CD14-positive monocyte (primary cell): ENCODE data around the gene KCNIP2. TPM values are rescaled to one million over a fixed set of nuclear protein-coding genes. Genes with fewer than 3 reads are reported as not detected.
"Not testable (repeated sequence)": the region's sequence is repeated elsewhere in the genome, so short reads cannot be mapped to it uniquely, and the experiment has no call there.

Experiments used
- DNase-seq, 3 donors: peaks; one replicate each; pipeline ENCODE4 v3.0.0-alpha.2; 2011 to 2022
- H2AFZ ChIP-seq: 2 replicates; pipeline ENCODE4 v1.6.0; 2012; ENCODE audit warnings: mild to moderate bottlenecking, low read depth, low read length, inconsistent platforms; ENCODE audit not compliant: insufficient read depth, poor library complexity, severe bottlenecking
- H3K27ac ChIP-seq, 2 donors: 1 replicate in 1 of 2; 2 replicates in 1 of 2; pipeline ENCODE4 v1.5.1; 2012 to 2013; ENCODE audit warnings: low read length in 2 of 2, control low read depth in 1 of 2, inconsistent platforms in 1 of 2, low read depth in 1 of 2, mild to moderate bottlenecking in 1 of 2
- H3K27me3 ChIP-seq, 2 donors: one replicate each; pipeline versions ENCODE4 v1.6.0 to v1.6.1; 2011 to 2013; ENCODE audit warnings: low read length in 2 of 2; ENCODE audit not compliant: control insufficient read depth in 2 of 2, insufficient read depth in 2 of 2
- H3K36me3 ChIP-seq, 2 donors: replicated peaks in 1 of 2; 1 replicate in 1 of 2; 2 replicates in 1 of 2; pipeline versions ENCODE4 v1.5.1 to v1.6.1; 2012 to 2013; ENCODE audit warnings: low read length in 2 of 2, control low read depth in 1 of 2, inconsistent platforms in 1 of 2, mild to moderate bottlenecking in 1 of 2; ENCODE audit not compliant: insufficient read depth in 2 of 2, control insufficient read depth in 1 of 2
- H3K4me1 ChIP-seq, 2 donors: 1 replicate in 1 of 2; 2 replicates in 1 of 2; pipeline versions ENCODE4 v1.5.1 to v1.6.1; 2012 to 2013; ENCODE audit warnings: low read length in 2 of 2, control low read depth in 1 of 2, inconsistent platforms in 1 of 2, mild to moderate bottlenecking in 1 of 2, moderate library complexity in 1 of 2; ENCODE audit not compliant: insufficient read depth in 2 of 2, control insufficient read depth in 1 of 2
- H3K4me2 ChIP-seq: replicated peaks from 2 replicates; pipeline ENCODE3; 2012; ENCODE audit warnings: low read length, moderate library complexity, mild to moderate bottlenecking; ENCODE audit not compliant: poor library complexity, severe bottlenecking; ENCODE audit errors: extremely low read depth
- H3K4me3 ChIP-seq, 3 experiments: fragments of 200-600 bp in 1 of 3; sonication (generic) in 1 of 3; replicated peaks in 1 of 3; 1 replicate in 2 of 3; 2 replicates in 1 of 3; pipeline ENCODE4 v1.5.1; 2011 to 2013; ENCODE audit warnings: low read length in 3 of 3, mild to moderate bottlenecking in 3 of 3, control low read depth in 2 of 3, low read depth in 2 of 3, inconsistent platforms in 1 of 3, moderate library complexity in 1 of 3
- H3K79me2 ChIP-seq: 2 replicates; pipeline ENCODE4 v1.6.0; 2012; ENCODE audit warnings: mild to moderate bottlenecking, control low read depth, inconsistent platforms, low read length, moderate library complexity; ENCODE audit not compliant: insufficient read depth
- H3K9ac ChIP-seq: 2 replicates; pipeline ENCODE4 v1.6.0; 2017; ENCODE audit warnings: low read length, mild to moderate bottlenecking; ENCODE audit not compliant: insufficient read depth, poor library complexity, severe bottlenecking
- H3K9me3 ChIP-seq, 2 donors: replicated peaks in 1 of 2; 1 replicate in 1 of 2; 2 replicates in 1 of 2; pipeline versions ENCODE4 v1.5.1 to v1.6.1; 2012 to 2013; ENCODE audit warnings: low read length in 2 of 2, control low read depth in 1 of 2; ENCODE audit not compliant: control insufficient read depth in 1 of 2, insufficient read depth in 1 of 2
- H4K20me1 ChIP-seq: 2 replicates; pipeline ENCODE4 v1.6.0; 2012; ENCODE audit warnings: mild to moderate bottlenecking, low read length, control low read depth, moderate library complexity; ENCODE audit not compliant: insufficient read depth
- H3K27ac Mint-ChIP-seq, 7 donors: one replicate each; pipeline ENCODE4 v1.8.0; 2020; ENCODE audit warnings: mild to moderate bottlenecking in 7 of 7, mixed read lengths in 7 of 7, moderate library complexity in 6 of 7, inconsistent platforms in 2 of 7
- H3K27me3 Mint-ChIP-seq, 3 donors: one replicate each; pipeline ENCODE4 v1.8.0; 2021 to 2022; ENCODE audit warnings: low read depth in 3 of 3, mild to moderate bottlenecking in 3 of 3, mixed read lengths in 3 of 3, moderate library complexity in 3 of 3, inconsistent platforms in 1 of 3
- H3K36me3 Mint-ChIP-seq, 2 donors: one replicate each; pipeline ENCODE4 v1.8.0; 2020; ENCODE audit warnings: mixed read lengths in 2 of 2, inconsistent platforms in 1 of 2, mild to moderate bottlenecking in 1 of 2
- H3K4me1 Mint-ChIP-seq: one replicate; pipeline ENCODE4 v1.8.0; 2020; ENCODE audit warnings: mild to moderate bottlenecking, mixed read lengths
- H3K4me3 Mint-ChIP-seq, 2 donors: one replicate each; pipeline ENCODE4 v1.8.0; 2020; ENCODE audit warnings: mild to moderate bottlenecking in 2 of 2, mixed read lengths in 2 of 2, moderate library complexity in 1 of 2
- H3K9me3 Mint-ChIP-seq, 7 donors: one replicate each; pipeline ENCODE4 v1.8.0; 2020 to 2022; ENCODE audit warnings: mixed read lengths in 7 of 7, mild to moderate bottlenecking in 6 of 7, moderate library complexity in 6 of 7, inconsistent platforms in 2 of 7
- CTCF ChIP-seq: fragments of 200-600 bp; IDR thresholded peaks from one replicate; pipeline ENCODE4 v1.8.0; 2022; ENCODE audit warnings: antibody characterized with exemption, mild to moderate bottlenecking
- WGBS: methylation state at CpG from one replicate; pipeline ENCODE4 v1.1.5; 2013; ENCODE audit warnings: missing lambda C conversion rate; ENCODE audit not compliant: insufficient coverage; 5-methylcytosine and 5-hydroxymethylcytosine counted together
- intact Hi-C, 2 donors: fragments of 100-400 bp; cut with micrococcal nuclease; formaldehyde crosslinking; loops; one replicate each; pipeline versions ENCODE4 v1.15.0 to v1.15.1; 2023
- polyA plus RNA-seq, 3 donors: library from polyadenylated mRNA; depleted of rRNA in 1 of 3; unstranded in 2 of 3; stranded (reverse) in 1 of 3; fragments of 300-500 nt in 2 of 3; fragments of >200 nt in 1 of 3; fragmentation: Illumina TruSeq in 2 of 3; gene quantifications; 1 replicate in 2 of 3; 2 replicates in 1 of 3; pipeline ENCODE4 v1.2.3, GENCODE V29; 2012 to 2021

KCNIP2 gene
- polyA plus RNA-seq, 3 donors = 0.48 to 2.1 TPM; not detected in 1

DNA sequence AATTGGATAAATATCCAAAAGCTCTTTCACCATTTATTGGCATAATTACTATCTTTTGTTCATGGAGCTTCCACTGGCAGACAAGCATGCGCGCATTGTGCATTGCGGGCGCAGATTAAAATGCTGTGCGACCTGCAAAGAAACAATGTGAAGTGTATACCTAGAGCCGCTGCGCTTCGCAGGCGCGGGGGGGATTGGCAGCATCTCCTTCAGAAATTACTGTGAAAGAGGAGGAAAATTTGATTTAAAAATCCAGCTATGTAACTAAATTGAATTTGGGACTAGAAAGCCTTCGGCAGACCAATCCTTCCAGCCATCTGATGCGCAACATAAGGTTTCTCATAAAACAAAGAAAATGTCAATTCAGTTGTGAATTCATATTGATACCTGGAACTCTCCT, 50.1 kb downstream of the KCNIP2 start:
- H3K9me3 Mint-ChIP-seq = no peaks in the 10 kb centered on the region
- H3K36me3 Mint-ChIP-seq = peaks cover 77 to 92% of the 10 kb centered on the region in 2 donors
- H3K4me2 ChIP-seq = no peak overlapping the region
- no peaks in the 10 kb centered on the region for H3K4me1 Mint-ChIP-seq
- no peak for TF ChIP-seq CTCF
- H4K20me1 ChIP-seq = peaks cover 86% of the 10 kb centered on the region
- H3K79me2 ChIP-seq = peaks cover 19% of the 10 kb centered on the region
- H3K9me3 ChIP-seq = no peaks in the 10 kb centered on the region
- peaks cover 86 to 95% of the 10 kb centered on the region in 2 donors for H3K36me3 ChIP-seq
- H3K27me3 Mint-ChIP-seq = no peaks in the 10 kb centered on the region
- intact Hi-C loops = no loop called here
- H3K4me1 ChIP-seq = no peaks in the 10 kb centered on the region
- H3K27ac ChIP-seq = no peak overlapping the region
- H3K4me3 ChIP-seq = no peak overlapping the region
- H3K27ac Mint-ChIP-seq = no peak overlapping the region
- H3K27me3 ChIP-seq = no peaks in the 10 kb centered on the region
- DNase-seq = no peak
- no peak overlapping the region for H3K9ac ChIP-seq
- H3K4me3 Mint-ChIP-seq = no peak overlapping the region
- WGBS = no CpG with 5 or more reads among the region's 12 CpGs
- H2AFZ ChIP-seq = no peak overlapping the region

DNA sequence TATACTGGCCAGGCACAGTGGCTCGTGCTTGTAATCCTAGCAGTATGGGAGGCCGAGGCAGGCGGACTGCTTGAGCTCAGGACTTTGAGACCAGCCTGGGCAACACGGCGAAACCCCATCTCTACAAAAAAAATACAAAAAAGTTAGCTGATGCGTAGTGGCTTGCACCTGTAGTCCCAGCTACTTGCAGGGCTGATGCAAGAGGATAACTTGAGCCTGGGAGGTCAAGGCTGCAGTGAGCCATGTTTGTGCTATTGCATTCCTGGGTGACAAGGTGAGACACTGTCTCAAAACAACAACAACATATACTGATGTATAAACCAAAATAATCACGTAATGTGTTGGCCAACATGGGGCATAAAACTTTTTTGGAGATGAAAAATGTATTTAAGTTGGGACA, 53.9 kb downstream of the KCNIP2 start:
- intact Hi-C loops = no loop called here
- Histone ChIP-seq H3K9ac (no peak overlapping the region), H3K4me2 (no peak overlapping the region), H3K9me3 (no peaks in the 10 kb centered on the region), H3K27me3 (no peaks in the 10 kb centered on the region), H3K79me2 (no peaks in the 10 kb centered on the region), H3K27ac (no peak overlapping the region), H2AFZ (no peak overlapping the region), H4K20me1 (peaks cover 82% of the 10 kb centered on the region), H3K4me3 (no peak overlapping the region), H3K36me3 (peaks cover 92 to 98% of the 10 kb centered on the region in 2 donors), H3K4me1 (no peaks in the 10 kb centered on the region)
- no peak for TF ChIP-seq CTCF
- no peaks in the 10 kb centered on the region for H3K27me3 Mint-ChIP-seq
- 100% methylated on average over 4 of the region's 7 CpGs for WGBS
- no peak for DNase-seq
- peaks cover 74 to 94% of the 10 kb centered on the region in 2 donors for H3K36me3 Mint-ChIP-seq
- no peaks in the 10 kb centered on the region for H3K9me3 Mint-ChIP-seq
- H3K27ac Mint-ChIP-seq = peak overlapping the region in 1 of 7 donors; percentile 13
- no peak overlapping the region for H3K4me3 Mint-ChIP-seq
- no peaks in the 10 kb centered on the region for H3K4me1 Mint-ChIP-seq

- H3K36me3 Mint-ChIP-seq = peaks cover 72 to 94% of the 10 kb centered on the region in 2 donors
- H3K4me1 Mint-ChIP-seq, H3K4me1 ChIP-seq, H2AFZ ChIP-seq, H3K27ac Mint-ChIP-seq, H3K79me2 ChIP-seq, DNase-seq, H3K4me2 ChIP-seq, H3K27ac ChIP-seq, H3K27me3 Mint-ChIP-seq, H3K9me3 ChIP-seq, H3K4me3 ChIP-seq, H3K9me3 Mint-ChIP-seq, intact Hi-C loops, H3K9ac ChIP-seq, H3K4me3 Mint-ChIP-seq, H3K27me3 ChIP-seq: not testable (repeated sequence)
- no CpG with 5 or more reads among the region's 9 CpGs for WGBS
- Histone ChIP-seq H3K36me3 (peaks cover 90 to 98% of the 10 kb centered on the region in 2 donors), H4K20me1 (peaks cover 81% of the 10 kb centered on the region)
These were observed 54.4 kb downstream of the KCNIP2 start for GRCh38 chr10:101789231-101789630.
